Lower leg skin (tissue), 3 donors: ENCODE measurements around the gene ZPLD1.

ENCODE experiments used
- POLR2A ChIP-seq, 2 donors: fragments of 450-650 bp; IDR thresholded peaks; one replicate each; pipeline ENCODE4 v1.6.1; 2016 to 2017; ENCODE audit warnings: antibody characterized with exemption in 2 of 2, mild to moderate bottlenecking in 1 of 2, moderate library complexity in 1 of 2
- TF ChIP-seq, protein P1 (sequence below), 3 donors: fragments of 450-650 bp; IDR thresholded peaks; one replicate each; pipeline ENCODE4 v1.5.1; 2016; ENCODE audit warnings: antibody characterized with exemption in 3 of 3, mild to moderate bottlenecking in 3 of 3, moderate library complexity in 2 of 3

DNA sequence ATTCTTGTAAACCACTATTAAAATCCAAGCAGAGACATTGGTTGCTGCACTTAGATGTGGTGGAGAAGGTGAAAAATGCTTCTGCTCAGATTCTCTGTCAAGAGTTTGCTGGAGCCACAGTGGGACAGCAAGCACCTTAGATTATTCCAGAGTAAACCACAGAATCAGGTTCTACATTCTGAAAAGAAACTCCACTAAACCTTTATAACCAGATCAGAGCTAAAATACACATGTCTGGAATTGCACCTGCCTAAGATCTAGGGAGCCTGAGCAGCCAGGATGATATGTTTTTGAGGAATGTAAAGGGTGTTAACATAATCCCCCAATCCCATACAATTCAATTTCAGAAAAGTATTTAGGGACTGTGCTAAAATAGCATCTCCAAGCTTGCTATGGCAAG, at the start of gene ZPLD1:
- TF ChIP-seq, protein P1, sequence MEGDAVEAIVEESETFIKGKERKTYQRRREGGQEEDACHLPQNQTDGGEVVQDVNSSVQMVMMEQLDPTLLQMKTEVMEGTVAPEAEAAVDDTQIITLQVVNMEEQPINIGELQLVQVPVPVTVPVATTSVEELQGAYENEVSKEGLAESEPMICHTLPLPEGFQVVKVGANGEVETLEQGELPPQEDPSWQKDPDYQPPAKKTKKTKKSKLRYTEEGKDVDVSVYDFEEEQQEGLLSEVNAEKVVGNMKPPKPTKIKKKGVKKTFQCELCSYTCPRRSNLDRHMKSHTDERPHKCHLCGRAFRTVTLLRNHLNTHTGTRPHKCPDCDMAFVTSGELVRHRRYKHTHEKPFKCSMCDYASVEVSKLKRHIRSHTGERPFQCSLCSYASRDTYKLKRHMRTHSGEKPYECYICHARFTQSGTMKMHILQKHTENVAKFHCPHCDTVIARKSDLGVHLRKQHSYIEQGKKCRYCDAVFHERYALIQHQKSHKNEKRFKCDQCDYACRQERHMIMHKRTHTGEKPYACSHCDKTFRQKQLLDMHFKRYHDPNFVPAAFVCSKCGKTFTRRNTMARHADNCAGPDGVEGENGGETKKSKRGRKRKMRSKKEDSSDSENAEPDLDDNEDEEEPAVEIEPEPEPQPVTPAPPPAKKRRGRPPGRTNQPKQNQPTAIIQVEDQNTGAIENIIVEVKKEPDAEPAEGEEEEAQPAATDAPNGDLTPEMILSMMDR (IDR thresholded peaks at IDR 0.05), result no peak
- no peak for TF ChIP-seq POLR2A (IDR thresholded peaks at IDR 0.05)
